Measurements from ENCODE around the gene PRKG2.

PRKG2 gene

GRCh38 chr4:81195475-81195874 lies 19.5 kb downstream of the PRKG2 start:
- no peak for TF ChIP-seq CTCF (IDR thresholded peaks at IDR 0.05; ENCODE audit: low read depth, low read length)
- in situ Hi-C loops (cut with HindIII; ENCODE audit: low sequenced_read_pairs) = no loop called here
- no peak for DNase-seq (ENCODE audit: low read depth, low spot score)
- H3K4me3 ChIP-seq (ENCODE audit: low read depth, low read length) = no peak overlapping the region

- H3K4me3 ChIP-seq (ENCODE audit: low read depth, low read length) = no peak overlapping the region
- no peak for DNase-seq (ENCODE audit: low read depth, low spot score)
- in situ Hi-C loops (cut with HindIII; ENCODE audit: low sequenced_read_pairs) = no loop called here
- no peak for TF ChIP-seq CTCF (IDR thresholded peaks at IDR 0.05; ENCODE audit: low read depth, low read length)
Measured at GRCh38 chr4:81194286-81194685, 20.7 kb downstream of the PRKG2 start.

- no peak for DNase-seq (ENCODE audit: low read depth, low spot score)
- no peak for TF ChIP-seq CTCF (IDR thresholded peaks at IDR 0.05; ENCODE audit: low read depth, low read length)
- in situ Hi-C loops (cut with HindIII; ENCODE audit: low sequenced_read_pairs) = no loop called here
- no peak overlapping the region for H3K4me3 ChIP-seq (ENCODE audit: low read depth, low read length)
Measured at GRCh38 chr4:81180916-81181315, 34.1 kb downstream of the PRKG2 start.

- DNase-seq (ENCODE audit: low read depth, low spot score) = no peak
- in situ Hi-C loops (cut with HindIII; ENCODE audit: low sequenced_read_pairs) = no loop called here
- no peak overlapping the region for H3K4me3 ChIP-seq (ENCODE audit: low read depth, low read length)
- TF ChIP-seq CTCF (IDR thresholded peaks at IDR 0.05; ENCODE audit: low read depth, low read length) = no peak
Measured at GRCh38 chr4:81179326-81179725, 35.7 kb downstream of the PRKG2 start.

- H3K4me3 ChIP-seq (ENCODE audit: low read depth, low read length) = no peak overlapping the region
- no peak for TF ChIP-seq CTCF (IDR thresholded peaks at IDR 0.05; ENCODE audit: low read depth, low read length)
- in situ Hi-C loops (cut with HindIII; ENCODE audit: low sequenced_read_pairs) = no loop called here
- peak; percentile 28 for DNase-seq (ENCODE audit: low read depth, low spot score)
Measured at GRCh38 chr4:81173213-81173612, 41.8 kb downstream of the PRKG2 start.

- peak; percentile 39 for DNase-seq (ENCODE audit: low read depth, low spot score)
- no peak for TF ChIP-seq CTCF (IDR thresholded peaks at IDR 0.05; ENCODE audit: low read depth, low read length)
- in situ Hi-C loops (cut with HindIII; ENCODE audit: low sequenced_read_pairs) = no loop called here
- no peak overlapping the region for H3K4me3 ChIP-seq (ENCODE audit: low read depth, low read length)
Measured at GRCh38 chr4:81166458-81167160, 48.4 kb downstream of the PRKG2 start.

Data from astrocyte of the spinal cord (primary cell).